Endothelial cell of umbilical vein (primary cell): ENCODE data around the gene RAB11FIP3. TPM values are rescaled to one million over a fixed set of nuclear protein-coding genes. Genes with fewer than 3 reads are reported as not detected.

Source experiments
- BruUV-seq: library from RNA; stranded (reverse); fragments of 400-500 nt; replicated peaks from 2 replicates; lab custom pipeline; 2021; lab: Mats Ljungman, UMichigan
- CTCF ChIA-PET: fragments of 300-600, 350-600 bp; sonication (Branson Sonifier 250); formaldehyde crosslinking; loops from one replicate; lab custom pipeline; 2021; ENCODE audit warnings: antibody characterized with exemption, inconsistent platforms; lab: Charles Lee
- POLR2A ChIA-PET: fragments of 300-600, 350-600 bp; sonication (Branson Sonifier 250); formaldehyde crosslinking; loops from one replicate; lab custom pipeline; 2021; ENCODE audit warnings: antibody characterized with exemption, inconsistent platforms; lab: Charles Lee
- DNase-seq: peaks from one replicate; pipeline ENCODE4 v3.0.0-alpha.2; 2011; ENCODE audit warnings: low read depth, low spot score
- FAIRE-seq: peaks from 2 replicates; lab custom pipeline; 2011; peaks lifted over from hg19 to GRCh38; lab: Jason Lieb, UNC
- H2AFZ ChIP-seq: 2 replicates; pipeline ENCODE4 v1.6.0; 2012; ENCODE audit warnings: low read depth, low read length, control low read depth, inconsistent platforms
- H3K27ac ChIP-seq: 2 replicates; pipeline ENCODE4 v1.5.1; 2011; ENCODE audit warnings: low read depth, mild to moderate bottlenecking, control low read depth, low read length, moderate library complexity; ENCODE audit not compliant: insufficient read depth
- H3K27me3 ChIP-seq, 2 experiments: 2 replicates each; pipeline versions ENCODE4 v1.6.0 to v1.6.1; 2011; ENCODE audit warnings: low read length in 2 of 2, mixed read lengths in 1 of 2; ENCODE audit not compliant: control insufficient read depth in 2 of 2, insufficient read depth in 2 of 2
- H3K36me3 ChIP-seq, 2 experiments: 2 replicates in 1 of 2; 3 replicates in 1 of 2; pipeline ENCODE4 v1.5.1; 2011; ENCODE audit warnings: low read length in 2 of 2, mild to moderate bottlenecking in 1 of 2, moderate library complexity in 1 of 2; ENCODE audit not compliant: control insufficient read depth in 2 of 2, insufficient read depth in 2 of 2; ENCODE audit errors: extremely low read depth in 1 of 2
- H3K4me1 ChIP-seq: 3 replicates; pipeline ENCODE4 v1.5.1; 2011; ENCODE audit warnings: mild to moderate bottlenecking, low read length; ENCODE audit not compliant: control insufficient read depth, insufficient read depth; ENCODE audit errors: extremely low read depth
- H3K4me2 ChIP-seq: 2 replicates; pipeline ENCODE4 v1.6.1; 2011; ENCODE audit warnings: low read length, control low read depth, mixed read lengths; ENCODE audit not compliant: insufficient read depth
- H3K4me3 ChIP-seq, 3 experiments: fragments of 200-600 bp in 1 of 3; sonication (generic), shearing (Covaris generic) in 1 of 3; replicated peaks in 1 of 3; 2 replicates each; pipeline ENCODE4 v1.5.1; 2011 to 2016; ENCODE audit warnings: control low read depth in 3 of 3, low read length in 3 of 3, mild to moderate bottlenecking in 2 of 3, inconsistent platforms in 1 of 3, low read depth in 1 of 3, moderate library complexity in 1 of 3; ENCODE audit not compliant: insufficient read depth in 1 of 3
- H3K79me2 ChIP-seq: 2 replicates; pipeline ENCODE4 v1.6.0; 2012; ENCODE audit warnings: low read length, inconsistent platforms; ENCODE audit not compliant: control insufficient read depth, insufficient read depth
- H3K9ac ChIP-seq: replicated peaks from 2 replicates; pipeline ENCODE3; 2011; ENCODE audit warnings: low read length, control low read depth; ENCODE audit not compliant: insufficient read depth; ENCODE audit errors: extremely low read depth
- H3K9me1 ChIP-seq: replicated peaks from 3 replicates; pipeline ENCODE4 v1.6.0; 2011; ENCODE audit warnings: mild to moderate bottlenecking, low read length; ENCODE audit not compliant: control insufficient read depth, insufficient read depth; ENCODE audit errors: extremely low read depth
- H3K9me3 ChIP-seq: replicated peaks from 2 replicates; pipeline ENCODE4 v1.5.1; 2012; ENCODE audit warnings: low read length, inconsistent platforms; ENCODE audit not compliant: control insufficient read depth, insufficient read depth
- H4K20me1 ChIP-seq: replicated peaks from 2 replicates; pipeline ENCODE3; 2011; ENCODE audit warnings: mild to moderate bottlenecking, low read length; ENCODE audit not compliant: control insufficient read depth, insufficient read depth; ENCODE audit errors: extremely low read depth
- CTCF ChIP-seq, 2 donors: IDR thresholded peaks; 1 replicate in 1 of 2; 2 replicates in 1 of 2; pipeline ENCODE4 v1.5.1; 2011; ENCODE audit warnings: low read length in 2 of 2, mild to moderate bottlenecking in 2 of 2, moderate library complexity in 2 of 2, control low read depth in 1 of 2, inconsistent platforms in 1 of 2, low read depth in 1 of 2; ENCODE audit not compliant: insufficient read depth in 1 of 2; ENCODE audit errors: extremely low read depth in 1 of 2
- JUN ChIP-seq: IDR thresholded peaks from 2 replicates; pipeline ENCODE4 v1.6.1; 2011; ENCODE audit warnings: borderline replicate concordance, low read depth; ENCODE audit not compliant: insufficient read length, insufficient read depth
- MYC ChIP-seq: IDR thresholded peaks from one replicate; pipeline ENCODE4 v1.6.1; 2011; ENCODE audit warnings: mild to moderate bottlenecking, low read depth, low read length
- POLR2A ChIP-seq: IDR thresholded peaks from 2 replicates; pipeline ENCODE4 v1.6.1; 2012; ENCODE audit warnings: low read depth, mild to moderate bottlenecking, control low read depth, low read length
- POLR2AphosphoS5 ChIP-seq: IDR thresholded peaks from 2 replicates; pipeline ENCODE4 v1.6.1; 2012; ENCODE audit warnings: low read depth, mild to moderate bottlenecking, control low read depth, low read length, moderate library complexity; ENCODE audit not compliant: insufficient read depth
- dilution Hi-C: fragments of 300-500 bp; cut with MboI; formaldehyde crosslinking; loops from one replicate; pipeline ENCODE4 v1.15.0; 2019; ENCODE audit warnings: low sequenced_read_pairs; ENCODE audit not compliant: extremely low pct_ligation_motif_present
- intact Hi-C: fragments of 100-400 bp; cut with micrococcal nuclease; formaldehyde crosslinking; loops from one replicate; pipeline ENCODE4 v1.10.0; 2022
- polyA plus RNA-seq, 4 experiments: library from polyadenylated mRNA; depleted of rRNA in 3 of 4; stranded (reverse) in 3 of 4; unstranded in 1 of 4; fragments of >200 nt; gene quantifications; 2 replicates each; pipeline versions ENCODE4 v1.2.1 to v1.2.3, GENCODE V29; 2011 to 2012; ENCODE audit warnings: missing spikeins in 1 of 4
- total RNA-seq: library from RNA; stranded (reverse); gene quantifications from 2 replicates; pipeline ENCODE4 v1.2.3, GENCODE V29; 2021

The RAB11FIP3 gene
- total and polyA plus RNA-seq, 2 donors (not counting 3 experiments of a cell fraction or from before 2014, with no cell fraction given), result 20.5 to 75.9 TPM

DNA sequence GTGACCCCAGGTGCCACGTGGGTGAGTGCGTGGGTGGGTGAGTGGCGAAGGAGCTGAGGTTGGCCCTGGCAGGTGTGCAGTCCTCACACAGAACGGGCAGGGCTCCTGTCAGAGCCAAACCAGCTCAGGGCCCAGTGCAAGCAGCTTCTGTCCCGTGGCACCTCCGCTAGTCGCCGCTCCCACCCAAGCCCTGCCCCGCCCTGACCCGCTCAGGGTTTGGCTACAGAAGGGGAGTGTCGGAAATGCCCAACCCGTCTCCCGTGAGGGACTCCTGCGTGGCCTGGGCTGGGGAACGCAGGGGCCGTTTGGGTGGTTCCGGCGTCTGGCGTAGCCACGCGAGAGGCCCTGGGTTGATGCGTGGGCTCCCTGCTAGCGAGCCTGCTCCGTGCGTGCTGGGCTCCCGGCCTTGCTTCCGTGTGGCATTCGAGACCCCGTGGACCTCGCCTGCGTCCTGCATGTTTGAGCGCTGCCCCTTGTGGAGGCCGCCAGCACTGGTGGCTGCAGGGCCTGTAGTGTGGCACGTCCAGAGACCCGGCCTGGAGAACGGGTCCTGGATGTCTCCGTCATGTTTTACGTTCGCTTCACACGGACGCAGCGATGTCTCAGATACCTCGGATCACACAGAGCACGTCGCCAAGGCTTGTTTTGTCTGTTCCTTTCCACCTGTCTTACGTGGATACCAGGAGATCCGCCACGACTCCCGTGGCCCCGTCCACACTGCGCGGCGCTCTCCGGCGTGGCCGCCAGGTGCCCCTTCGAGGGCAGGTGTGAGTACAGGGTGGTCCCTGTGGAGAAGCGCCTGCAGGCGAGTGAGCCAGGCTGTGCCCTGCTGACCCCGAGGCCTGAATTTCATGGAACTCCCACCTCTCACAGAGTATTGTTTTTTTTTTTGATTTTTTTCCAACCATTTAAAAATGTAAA lies 112.2 kb downstream of the RAB11FIP3 start:
- DNase-seq (no peak), FAIRE-seq (no peak)
- no peak overlapping the region for H3K4me3 ChIP-seq
- H3K9ac ChIP-seq, result no peak overlapping the region
- intact Hi-C loops, result no loop called here
- H3K36me3 ChIP-seq, result peaks cover 0 to 3% of the 10 kb centered on the region in 2 experiments
- ChIA-PET CTCF (no interaction called here), POLR2A (no interaction called here)
- H3K27ac ChIP-seq, result no peak overlapping the region
- H3K9me1 ChIP-seq, result no peaks in the 10 kb centered on the region
- H3K9me3 ChIP-seq, result no peaks in the 10 kb centered on the region
- peaks cover 86% of the 10 kb centered on the region for H3K79me2 ChIP-seq
- no TSS peak for BruUV-seq
- H3K4me2 ChIP-seq, result no peak overlapping the region
- H2AFZ ChIP-seq, result no peak overlapping the region
- no peaks in the 10 kb centered on the region for H3K27me3 ChIP-seq
- TF ChIP-seq POLR2A, result no peak
- no peak for TF ChIP-seq JUN
- TF ChIP-seq POLR2AphosphoS5, result no peak
- peak in 1 of 2 donors; percentile 13 for TF ChIP-seq CTCF (IDR thresholded peaks at IDR 0.05; ENCODE audit: extremely low read depth in 1 of 2, insufficient read depth in 1 of 2, low read depth in 1 of 2, low read length in 2 of 2)
- no peak for TF ChIP-seq MYC
- dilution Hi-C loops, result no loop called here
- no peaks in the 10 kb centered on the region for H4K20me1 ChIP-seq
- H3K4me1 ChIP-seq, result no peaks in the 10 kb centered on the region
